GM23338 (cell line): ENCODE measurements around the gene IL20. TPM values are rescaled to one million over a fixed set of nuclear protein-coding genes. Genes with fewer than 3 reads are reported as not detected.

Experiments used
- ATAC-seq: fragments of 200-7000 bp; cut with Tn5 transposase; 3 replicates; pipeline ENCODE4 v1.9.1; 2020
- DNase-seq: peaks from one replicate; pipeline ENCODE4 v3.0.0-alpha.2; 2015; ENCODE audit warnings: low spot score
- H2AFZ ChIP-seq: fragments of 200-600 bp; sonication (generic); 2 replicates; pipeline ENCODE4 v1.8.0; 2016; ENCODE audit warnings: antibody characterized with exemption, mild to moderate bottlenecking, moderate library complexity
- H3F3A ChIP-seq: fragments of 200-600 bp; sonication (generic); replicated peaks from 2 replicates; pipeline ENCODE4 v1.8.0; 2017; ENCODE audit warnings: antibody characterized with exemption, mixed run types, low read depth
- H3K27ac ChIP-seq: fragments of 200-600 bp; sonication (generic); 2 replicates; pipeline ENCODE4 v1.6.1; 2016; ENCODE audit warnings: low read depth
- H3K27me3 ChIP-seq: fragments of 200-600 bp; sonication (generic); 2 replicates; pipeline ENCODE4 v1.8.0; 2016; ENCODE audit warnings: mild to moderate bottlenecking, mixed run types, moderate library complexity; ENCODE audit not compliant: insufficient read depth
- H3K36me3 ChIP-seq: fragments of 200-600 bp; sonication (generic); 2 replicates; pipeline ENCODE4 v1.8.0; 2016; ENCODE audit warnings: mild to moderate bottlenecking; ENCODE audit not compliant: insufficient read depth
- H3K4me1 ChIP-seq: fragments of 200-600 bp; sonication (generic); 2 replicates; pipeline ENCODE4 v1.8.0; 2016; ENCODE audit warnings: mild to moderate bottlenecking, moderate library complexity; ENCODE audit not compliant: insufficient read depth
- H3K4me2 ChIP-seq: fragments of 200-600 bp; sonication (generic); 2 replicates; pipeline ENCODE4 v1.7.1; 2017; ENCODE audit warnings: mixed run types
- H3K4me3 ChIP-seq: fragments of 200-600 bp; sonication (generic); 2 replicates; pipeline ENCODE4 v1.6.1; 2016; ENCODE audit warnings: mixed run types
- H3K79me2 ChIP-seq: fragments of 200-600 bp; sonication (generic); replicated peaks from 2 replicates; pipeline ENCODE4 v1.8.0; 2017; ENCODE audit warnings: mild to moderate bottlenecking; ENCODE audit not compliant: insufficient read depth
- H3K9me2 ChIP-seq: fragments of 200-600 bp; sonication (generic); 2 replicates; pipeline ENCODE4 v1.8.0; 2017; ENCODE audit not compliant: insufficient read depth
- H4K20me1 ChIP-seq: fragments of 200-600 bp; sonication (generic); replicated peaks from 2 replicates; pipeline ENCODE4 v1.8.0; 2017; ENCODE audit warnings: mild to moderate bottlenecking; ENCODE audit not compliant: insufficient read depth
- H3K27ac Mint-ChIP-seq: 2 replicates; pipeline ENCODE4 v1.8.0; 2020; ENCODE audit warnings: inconsistent platforms, mild to moderate bottlenecking, moderate library complexity, mixed read lengths
- H3K27me3 Mint-ChIP-seq: 3 replicates; pipeline ENCODE4 v1.8.0; 2022; ENCODE audit warnings: low read depth, mild to moderate bottlenecking, moderate library complexity, mixed read lengths, inconsistent platforms; ENCODE audit not compliant: insufficient read depth, poor library complexity
- H3K36me3 Mint-ChIP-seq: 3 replicates; pipeline ENCODE4 v1.8.0; 2021; ENCODE audit warnings: low read depth, mild to moderate bottlenecking, inconsistent platforms, moderate library complexity, mixed read lengths
- H3K4me1 Mint-ChIP-seq: 3 replicates; pipeline ENCODE4 v1.8.0; 2020; ENCODE audit warnings: mild to moderate bottlenecking, inconsistent platforms, mixed read lengths
- H3K4me3 Mint-ChIP-seq: 3 replicates; pipeline ENCODE4 v1.8.0; 2021; ENCODE audit warnings: moderate library complexity, mild to moderate bottlenecking, inconsistent platforms, mixed read lengths
- H3K9me3 Mint-ChIP-seq: 3 replicates; pipeline ENCODE4 v1.8.0; 2020; ENCODE audit warnings: moderate library complexity, mild to moderate bottlenecking, inconsistent platforms, mixed read lengths
- CREB1 ChIP-seq: fragments of 250-450 bp; sonication (Bioruptor Pico); IDR thresholded peaks from 2 replicates; pipeline ENCODE4 v1.5.0; 2020; ENCODE audit warnings: low read depth, mild to moderate bottlenecking, moderate library complexity
- CTCF ChIP-seq, 2 experiments: fragments of 200-600 bp in 1 of 2; sonication (generic) in 1 of 2; conservative IDR thresholded peaks; 2 replicates each; pipeline versions ENCODE4 v1.5.1 to v1.6.1; 2016 to 2017; ENCODE audit warnings: antibody characterized with exemption in 2 of 2, low read depth in 2 of 2, mild to moderate bottlenecking in 2 of 2, moderate library complexity in 1 of 2
- EZH2 ChIP-seq: fragments of 200-600 bp; sonication (generic); IDR thresholded peaks from one replicate; pipeline ENCODE4 v1.8.0; 2017; ENCODE audit warnings: antibody characterized with exemption, mild to moderate bottlenecking, low read depth; ENCODE audit not compliant: unreplicated experiment
- EZH2phosphoT487 ChIP-seq: fragments of 200-600 bp; sonication (generic); IDR thresholded peaks from one replicate; pipeline ENCODE4 v1.8.1; 2018; ENCODE audit warnings: antibody characterized with exemption; ENCODE audit not compliant: unreplicated experiment
- NANOG ChIP-seq: IDR thresholded peaks from 2 replicates; pipeline ENCODE4 v1.6.1; 2016; ENCODE audit warnings: antibody characterized with exemption, borderline replicate concordance
- POLR2AphosphoS5 ChIP-seq: IDR thresholded peaks from 2 replicates; pipeline ENCODE4 v1.6.1; 2016; ENCODE audit warnings: antibody characterized with exemption, low read depth
- REST ChIP-seq: IDR thresholded peaks from one replicate; pipeline ENCODE4 v1.6.1; 2018; ENCODE audit warnings: antibody characterized with exemption; ENCODE audit not compliant: unreplicated experiment
- STAT1 ChIP-seq: IDR thresholded peaks from one replicate; pipeline ENCODE4 v1.6.1; 2016; ENCODE audit warnings: antibody characterized with exemption; ENCODE audit not compliant: unreplicated experiment
- ZNF114 ChIP-seq: fragments of 250-450 bp; sonication (Bioruptor Pico); IDR thresholded peaks from 2 replicates; pipeline ENCODE4 v1.5.0; 2020; ENCODE audit warnings: mild to moderate bottlenecking, moderate library complexity
- ZNF331 ChIP-seq: fragments of 250-450 bp; sonication (Bioruptor Pico); IDR thresholded peaks from 2 replicates; pipeline ENCODE4 v1.5.0; 2020; ENCODE audit warnings: low read depth, mild to moderate bottlenecking, moderate library complexity
- polyA plus RNA-seq: library from polyadenylated mRNA; unstranded; fragments of >200 nt; fragmentation: Nextera tagmentation; extraction: Ambion mirVana; gene quantifications from 2 replicates; pipeline ENCODE4 v1.2.1, GENCODE V29; 2016
- total RNA-seq: library from RNA; depleted of rRNA; stranded (reverse); fragments of >200 nt; shearing (Covaris generic); gene quantifications from 2 replicates; pipeline ENCODE4 v1.2.3, GENCODE V29; 2014
- TF ChIP-seq, protein P1 (sequence below): IDR thresholded peaks from 2 replicates; pipeline ENCODE4 v1.6.1; 2016; ENCODE audit warnings: antibody characterized with exemption

IL20 gene
- total and polyA plus RNA-seq, 2 experiments from 2014 or later, result not detected

GRCh38 chr1:206866062-206866461 lies 639 bp downstream of the IL20 start (continued):
- no peak for TF ChIP-seq REST

GRCh38 chr1:206867239-206867638 lies 1.8 kb downstream of the IL20 start:
- ATAC-seq (no peak), DNase-seq (no peak)
- H3F3A ChIP-seq, result no peaks in the 10 kb centered on the region
- H3K4me1 ChIP-seq, result no peaks in the 10 kb centered on the region
- no peak overlapping the region for H2AFZ ChIP-seq
- Mint-ChIP-seq H3K4me1 (no peaks in the 10 kb centered on the region), H3K36me3 (no peaks in the 10 kb centered on the region), H3K4me3 (no peak overlapping the region), H3K27me3 (peaks cover 5% of the 10 kb centered on the region), H3K27ac (no peak overlapping the region), H3K9me3 (no peaks in the 10 kb centered on the region)
- TF ChIP-seq ZNF331, result no peak
- no peak for TF ChIP-seq EZH2phosphoT487
- no peak for TF ChIP-seq CREB1
- TF ChIP-seq POLR2AphosphoS5, result no peak
- no peak for TF ChIP-seq CTCF (conservative IDR thresholded peaks at IDR 0.05; ENCODE audit: low read depth in 2 of 2)
- no peaks in the 10 kb centered on the region for H3K27me3 ChIP-seq
- H3K4me2 ChIP-seq, result no peak overlapping the region
- H3K9me2 ChIP-seq, result peaks cover 3% of the 10 kb centered on the region; the same call in 1 of the 2 replicates
- H3K4me3 ChIP-seq, result no peak overlapping the region
- H3K79me2 ChIP-seq, result no peaks in the 10 kb centered on the region
- H3K27ac ChIP-seq, result no peak overlapping the region
- H4K20me1 ChIP-seq, result no peaks in the 10 kb centered on the region
- no peaks in the 10 kb centered on the region for H3K36me3 ChIP-seq

DNA sequence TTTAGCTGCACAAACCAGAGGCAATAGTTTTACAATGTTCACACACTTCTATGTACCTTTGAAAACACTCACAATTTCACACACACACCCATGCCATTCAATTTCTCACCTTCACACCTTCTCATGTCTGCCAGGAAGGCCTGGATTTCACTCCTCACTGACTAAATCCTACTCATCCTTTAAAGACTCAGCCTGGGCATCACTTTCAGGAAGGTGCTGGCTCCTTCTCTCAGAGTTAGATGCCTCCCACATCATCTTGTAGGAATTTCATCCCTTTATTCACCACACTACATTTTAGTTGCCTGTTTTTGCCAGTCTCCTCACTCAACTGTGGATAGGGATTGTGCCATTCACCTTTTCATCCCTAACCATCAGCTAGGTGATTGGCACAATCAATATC lies 2.3 kb downstream of the IL20 start:
- Histone ChIP-seq H3K27me3 (no peaks in the 10 kb centered on the region), H3K79me2 (no peaks in the 10 kb centered on the region), H3K4me2 (no peak overlapping the region), H3K4me3 (no peak overlapping the region), H3K27ac (no peak overlapping the region), H3K4me1 (no peaks in the 10 kb centered on the region), H3F3A (no peaks in the 10 kb centered on the region), H4K20me1 (no peaks in the 10 kb centered on the region), H2AFZ (no peak overlapping the region), H3K36me3 (no peaks in the 10 kb centered on the region), H3K9me2 (peaks cover 3% of the 10 kb centered on the region; the same call in 1 of the 2 replicates)
- H3K4me3 Mint-ChIP-seq, result no peak overlapping the region
- H3K9me3 Mint-ChIP-seq, result no peaks in the 10 kb centered on the region
- H3K27me3 Mint-ChIP-seq, result peaks cover 5% of the 10 kb centered on the region
- H3K36me3 Mint-ChIP-seq, result no peaks in the 10 kb centered on the region
- DNase-seq (no peak), ATAC-seq (no peak)
- H3K27ac Mint-ChIP-seq, result no peak overlapping the region
- no peaks in the 10 kb centered on the region for H3K4me1 Mint-ChIP-seq
- TF ChIP-seq REST (no peak), NANOG (no peak), CTCF (conservative IDR thresholded peaks at IDR 0.05; ENCODE audit: low read depth in 2 of 2) (no peak), CREB1 (no peak), STAT1 (no peak), EZH2 (no peak), ZNF114 (CRISPR knock-in tag) (no peak), ZNF331 (no peak)
- TF ChIP-seq, protein P1, sequence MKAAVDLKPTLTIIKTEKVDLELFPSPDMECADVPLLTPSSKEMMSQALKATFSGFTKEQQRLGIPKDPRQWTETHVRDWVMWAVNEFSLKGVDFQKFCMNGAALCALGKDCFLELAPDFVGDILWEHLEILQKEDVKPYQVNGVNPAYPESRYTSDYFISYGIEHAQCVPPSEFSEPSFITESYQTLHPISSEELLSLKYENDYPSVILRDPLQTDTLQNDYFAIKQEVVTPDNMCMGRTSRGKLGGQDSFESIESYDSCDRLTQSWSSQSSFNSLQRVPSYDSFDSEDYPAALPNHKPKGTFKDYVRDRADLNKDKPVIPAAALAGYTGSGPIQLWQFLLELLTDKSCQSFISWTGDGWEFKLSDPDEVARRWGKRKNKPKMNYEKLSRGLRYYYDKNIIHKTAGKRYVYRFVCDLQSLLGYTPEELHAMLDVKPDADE, result no peak
